LNCAP (cell line): ENCODE data around the gene SCGB2B2.

ENCODE experiments used
- CTCF ChIP-seq: fragments of 450-650 bp; IDR thresholded peaks from 2 replicates; pipeline ENCODE4 v1.5.1; 2017; ENCODE audit warnings: mild to moderate bottlenecking

Gene SCGB2B2

GRCh38 chr19:34678085-34678412 lies 1.1 kb upstream of the SCGB2B2 start:
- TF ChIP-seq CTCF, result no peak

DNA sequence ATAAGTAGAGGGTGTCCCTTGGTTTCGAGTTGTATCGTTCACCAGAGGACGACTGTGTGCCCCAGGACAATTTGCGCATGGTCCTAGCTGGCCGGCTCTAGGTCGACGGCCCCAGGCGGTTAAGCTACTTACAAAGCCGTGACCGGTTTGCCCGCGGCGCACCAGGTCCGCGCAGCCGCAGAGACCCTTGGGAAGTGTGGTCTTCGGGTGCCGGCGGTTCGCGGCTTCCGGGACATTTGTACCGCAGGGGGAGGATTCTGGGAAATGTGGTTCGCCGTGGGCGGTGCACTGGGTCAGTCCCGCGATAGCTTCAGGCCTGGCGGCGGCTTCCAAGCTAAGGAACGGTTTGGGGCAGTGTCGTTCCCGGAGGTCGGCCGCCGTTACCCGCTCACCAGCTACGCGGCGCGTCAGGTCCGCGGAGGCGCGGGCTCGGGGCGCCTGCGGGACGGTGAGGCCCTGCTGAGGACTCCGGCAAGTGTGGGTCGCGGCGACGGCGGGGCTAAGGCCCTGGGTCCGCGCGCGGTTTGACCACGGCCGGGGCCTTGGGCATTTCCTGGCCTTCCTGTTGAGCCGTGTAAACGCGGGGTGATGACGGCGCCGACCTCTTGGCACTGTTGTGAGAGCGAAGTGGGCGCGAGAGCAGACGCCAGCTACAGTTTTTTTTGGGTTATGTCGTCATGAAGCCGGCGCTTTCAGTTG lies 576 bp upstream of the SCGB2B2 start, which contains the start of gene ZNF302:
TSS of gene ZNF302 (plus strand) at position 293 of the 699 bp plus-strand sequence. CDS start 1,127 bp downstream, outside the sequence.
- no peak for TF ChIP-seq CTCF

DNA sequence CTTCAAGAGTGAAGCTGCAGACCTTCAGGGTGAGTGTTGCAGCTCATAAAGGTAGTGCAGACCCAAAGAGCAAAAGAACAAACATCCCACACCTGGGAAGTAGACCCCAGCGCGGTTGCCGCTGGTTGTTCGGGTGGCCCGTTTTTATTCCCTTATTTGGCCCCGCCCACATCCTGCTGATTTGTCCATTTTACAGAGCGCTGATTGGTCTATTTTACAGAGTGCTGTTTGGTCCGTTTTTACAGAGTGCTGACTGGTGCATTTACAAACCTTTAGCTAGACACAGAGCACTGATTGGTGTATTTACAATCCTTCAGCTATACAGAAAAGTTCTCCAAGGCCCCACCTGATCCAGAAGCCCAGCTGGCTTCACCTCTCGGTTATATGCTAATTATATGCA lies 1.0 kb downstream of the SCGB2B2 start:
- TF ChIP-seq CTCF, result no peak

- TF ChIP-seq CTCF, result no peak
Observed at GRCh38 chr19:34675250-34675649, 1.7 kb downstream of the SCGB2B2 start.

DNA sequence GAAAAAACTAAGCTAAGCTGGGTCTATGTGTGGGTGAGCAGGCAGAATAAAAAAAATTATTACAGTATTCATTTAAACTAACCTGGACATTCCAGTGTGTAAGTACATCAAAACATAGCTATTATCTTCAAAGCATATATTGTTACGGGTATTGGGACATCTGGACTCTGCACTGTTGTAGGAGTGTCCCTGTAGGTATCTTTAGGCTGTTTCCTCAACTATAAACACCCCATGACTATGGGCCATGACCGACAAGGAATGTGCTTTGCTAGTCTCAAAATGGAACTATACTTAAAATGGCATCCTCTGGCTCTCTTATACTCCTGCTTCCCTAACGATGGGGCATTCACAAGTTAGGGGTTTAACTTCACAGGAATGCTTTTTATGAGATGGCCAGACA lies 3.4 kb downstream of the SCGB2B2 start:
- no peak for TF ChIP-seq CTCF

- TF ChIP-seq CTCF, result no peak
Observed at GRCh38 chr19:34671972-34672371, 5.0 kb downstream of the SCGB2B2 start.

DNA sequence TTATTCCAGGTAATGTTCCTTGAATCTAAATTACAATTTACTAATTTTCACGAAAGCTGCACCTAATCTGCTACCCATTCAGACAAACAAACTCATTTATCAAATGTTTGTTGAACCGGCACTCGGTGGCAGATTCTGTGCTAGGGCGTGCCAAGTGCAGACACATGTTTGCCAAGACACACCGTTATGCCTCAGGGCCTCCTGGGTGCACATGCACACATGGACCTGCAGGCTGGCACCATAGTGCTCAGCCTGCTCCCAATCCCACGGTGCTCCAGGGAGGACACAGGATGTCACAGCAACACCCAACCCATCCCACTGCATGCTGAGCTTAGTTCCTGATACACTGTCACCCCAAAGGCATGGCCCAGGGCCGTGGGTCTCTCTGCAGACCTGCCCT lies 7.7 kb downstream of the SCGB2B2 start:
- no peak for TF ChIP-seq CTCF
